GM23338 (cell line): ENCODE data around the gene ZBTB12. TPM values are rescaled to one million over a fixed set of nuclear protein-coding genes. Genes with fewer than 3 reads are reported as not detected.

Source experiments
- ATAC-seq: fragments of 200-7000 bp; cut with Tn5 transposase; 3 replicates; pipeline ENCODE4 v1.9.1; 2020
- DNase-seq: peaks from one replicate; pipeline ENCODE4 v3.0.0-alpha.2; 2015; ENCODE audit warnings: low spot score
- H2AFZ ChIP-seq: fragments of 200-600 bp; sonication (generic); 2 replicates; pipeline ENCODE4 v1.8.0; 2016; ENCODE audit warnings: antibody characterized with exemption, mild to moderate bottlenecking, moderate library complexity
- H3F3A ChIP-seq: fragments of 200-600 bp; sonication (generic); replicated peaks from 2 replicates; pipeline ENCODE4 v1.8.0; 2017; ENCODE audit warnings: antibody characterized with exemption, mixed run types, low read depth
- H3K27ac ChIP-seq: fragments of 200-600 bp; sonication (generic); 2 replicates; pipeline ENCODE4 v1.6.1; 2016; ENCODE audit warnings: low read depth
- H3K27me3 ChIP-seq: fragments of 200-600 bp; sonication (generic); 2 replicates; pipeline ENCODE4 v1.8.0; 2016; ENCODE audit warnings: mild to moderate bottlenecking, mixed run types, moderate library complexity; ENCODE audit not compliant: insufficient read depth
- H3K36me3 ChIP-seq: fragments of 200-600 bp; sonication (generic); 2 replicates; pipeline ENCODE4 v1.8.0; 2016; ENCODE audit warnings: mild to moderate bottlenecking; ENCODE audit not compliant: insufficient read depth
- H3K4me1 ChIP-seq: fragments of 200-600 bp; sonication (generic); 2 replicates; pipeline ENCODE4 v1.8.0; 2016; ENCODE audit warnings: mild to moderate bottlenecking, moderate library complexity; ENCODE audit not compliant: insufficient read depth
- H3K4me2 ChIP-seq: fragments of 200-600 bp; sonication (generic); 2 replicates; pipeline ENCODE4 v1.7.1; 2017; ENCODE audit warnings: mixed run types
- H3K4me3 ChIP-seq: fragments of 200-600 bp; sonication (generic); 2 replicates; pipeline ENCODE4 v1.6.1; 2016; ENCODE audit warnings: mixed run types
- H3K79me2 ChIP-seq: fragments of 200-600 bp; sonication (generic); replicated peaks from 2 replicates; pipeline ENCODE4 v1.8.0; 2017; ENCODE audit warnings: mild to moderate bottlenecking; ENCODE audit not compliant: insufficient read depth
- H3K9me2 ChIP-seq: fragments of 200-600 bp; sonication (generic); 2 replicates; pipeline ENCODE4 v1.8.0; 2017; ENCODE audit not compliant: insufficient read depth
- H4K20me1 ChIP-seq: fragments of 200-600 bp; sonication (generic); replicated peaks from 2 replicates; pipeline ENCODE4 v1.8.0; 2017; ENCODE audit warnings: mild to moderate bottlenecking; ENCODE audit not compliant: insufficient read depth
- H3K27ac Mint-ChIP-seq: 2 replicates; pipeline ENCODE4 v1.8.0; 2020; ENCODE audit warnings: inconsistent platforms, mild to moderate bottlenecking, moderate library complexity, mixed read lengths
- H3K27me3 Mint-ChIP-seq: 3 replicates; pipeline ENCODE4 v1.8.0; 2022; ENCODE audit warnings: low read depth, mild to moderate bottlenecking, moderate library complexity, mixed read lengths, inconsistent platforms; ENCODE audit not compliant: insufficient read depth, poor library complexity
- H3K36me3 Mint-ChIP-seq: 3 replicates; pipeline ENCODE4 v1.8.0; 2021; ENCODE audit warnings: low read depth, mild to moderate bottlenecking, inconsistent platforms, moderate library complexity, mixed read lengths
- H3K4me1 Mint-ChIP-seq: 3 replicates; pipeline ENCODE4 v1.8.0; 2020; ENCODE audit warnings: mild to moderate bottlenecking, inconsistent platforms, mixed read lengths
- H3K4me3 Mint-ChIP-seq: 3 replicates; pipeline ENCODE4 v1.8.0; 2021; ENCODE audit warnings: moderate library complexity, mild to moderate bottlenecking, inconsistent platforms, mixed read lengths
- H3K9me3 Mint-ChIP-seq: 3 replicates; pipeline ENCODE4 v1.8.0; 2020; ENCODE audit warnings: moderate library complexity, mild to moderate bottlenecking, inconsistent platforms, mixed read lengths
- CREB1 ChIP-seq: fragments of 250-450 bp; sonication (Bioruptor Pico); IDR thresholded peaks from 2 replicates; pipeline ENCODE4 v1.5.0; 2020; ENCODE audit warnings: low read depth, mild to moderate bottlenecking, moderate library complexity
- ETS1 ChIP-seq: IDR thresholded peaks from 2 replicates; pipeline ENCODE4 v1.6.1; 2016; ENCODE audit warnings: antibody characterized with exemption
- EZH2 ChIP-seq: fragments of 200-600 bp; sonication (generic); IDR thresholded peaks from one replicate; pipeline ENCODE4 v1.8.0; 2017; ENCODE audit warnings: antibody characterized with exemption, mild to moderate bottlenecking, low read depth; ENCODE audit not compliant: unreplicated experiment
- EZH2phosphoT487 ChIP-seq: fragments of 200-600 bp; sonication (generic); IDR thresholded peaks from one replicate; pipeline ENCODE4 v1.8.1; 2018; ENCODE audit warnings: antibody characterized with exemption; ENCODE audit not compliant: unreplicated experiment
- JUNB ChIP-seq: IDR thresholded peaks from one replicate; pipeline ENCODE4 v1.6.1; 2016; ENCODE audit warnings: antibody characterized with exemption; ENCODE audit not compliant: unreplicated experiment
- NANOG ChIP-seq: IDR thresholded peaks from 2 replicates; pipeline ENCODE4 v1.6.1; 2016; ENCODE audit warnings: antibody characterized with exemption, borderline replicate concordance
- POLR2AphosphoS5 ChIP-seq: IDR thresholded peaks from 2 replicates; pipeline ENCODE4 v1.6.1; 2016; ENCODE audit warnings: antibody characterized with exemption, low read depth
- REST ChIP-seq: IDR thresholded peaks from one replicate; pipeline ENCODE4 v1.6.1; 2018; ENCODE audit warnings: antibody characterized with exemption; ENCODE audit not compliant: unreplicated experiment
- STAT1 ChIP-seq: IDR thresholded peaks from one replicate; pipeline ENCODE4 v1.6.1; 2016; ENCODE audit warnings: antibody characterized with exemption; ENCODE audit not compliant: unreplicated experiment
- ZNF114 ChIP-seq: fragments of 250-450 bp; sonication (Bioruptor Pico); IDR thresholded peaks from 2 replicates; pipeline ENCODE4 v1.5.0; 2020; ENCODE audit warnings: mild to moderate bottlenecking, moderate library complexity
- ZNF331 ChIP-seq: fragments of 250-450 bp; sonication (Bioruptor Pico); IDR thresholded peaks from 2 replicates; pipeline ENCODE4 v1.5.0; 2020; ENCODE audit warnings: low read depth, mild to moderate bottlenecking, moderate library complexity
- ZNF462 ChIP-seq: fragments of 250-450 bp; sonication (Bioruptor Pico); IDR thresholded peaks from 2 replicates; pipeline ENCODE4 v1.5.0; 2020; ENCODE audit warnings: mild to moderate bottlenecking, moderate library complexity
- polyA plus RNA-seq: library from polyadenylated mRNA; unstranded; fragments of >200 nt; fragmentation: Nextera tagmentation; extraction: Ambion mirVana; gene quantifications from 2 replicates; pipeline ENCODE4 v1.2.1, GENCODE V29; 2016
- total RNA-seq: library from RNA; depleted of rRNA; stranded (reverse); fragments of >200 nt; shearing (Covaris generic); gene quantifications from 2 replicates; pipeline ENCODE4 v1.2.3, GENCODE V29; 2014
- TF ChIP-seq, protein P1 (sequence below), 2 experiments: fragments of 200-600 bp in 1 of 2; sonication (generic) in 1 of 2; conservative IDR thresholded peaks; 2 replicates each; pipeline versions ENCODE4 v1.5.1 to v1.6.1; 2016 to 2017; ENCODE audit warnings: antibody characterized with exemption in 2 of 2, low read depth in 2 of 2, mild to moderate bottlenecking in 2 of 2, moderate library complexity in 1 of 2

ZBTB12 gene
- total and polyA plus RNA-seq, 2 experiments from 2014 or later, result 0.18 to 14.4 TPM

GRCh38 chr6:31915351-31915750 is 13.5 kb upstream of the ZBTB12 start:
- H3K27me3 ChIP-seq, result no peaks in the 10 kb centered on the region
- Mint-ChIP-seq H3K27me3 (peaks cover 3% of the 10 kb centered on the region), H3K27ac (no peak overlapping the region), H3K4me3 (no peak overlapping the region), H3K9me3 (no peaks in the 10 kb centered on the region), H3K4me1 (no peaks in the 10 kb centered on the region), H3K36me3 (no peaks in the 10 kb centered on the region)
- H3K9me2 ChIP-seq, result no peaks in the 10 kb centered on the region
- H3K4me1 ChIP-seq, result no peaks in the 10 kb centered on the region
- no peaks in the 10 kb centered on the region for H3K36me3 ChIP-seq
- H3K79me2 ChIP-seq, result no peaks in the 10 kb centered on the region
- no peak overlapping the region for H3K27ac ChIP-seq
- no peak overlapping the region for H3K4me3 ChIP-seq
- no peaks in the 10 kb centered on the region for H3F3A ChIP-seq
- no peak for DNase-seq
- no peak overlapping the region for H2AFZ ChIP-seq
- no peak overlapping the region for H3K4me2 ChIP-seq
- ATAC-seq, result no peak
- TF ChIP-seq EZH2phosphoT487 (no peak), REST (no peak), STAT1 (no peak), NANOG (no peak), POLR2AphosphoS5 (no peak), ZNF462 (CRISPR knock-in tag) (no peak), EZH2 (no peak), CREB1 (no peak), ZNF114 (CRISPR knock-in tag) (no peak), ETS1 (no peak), ZNF331 (CRISPR knock-in tag) (no peak), JUNB (no peak)
- TF ChIP-seq, protein P1, sequence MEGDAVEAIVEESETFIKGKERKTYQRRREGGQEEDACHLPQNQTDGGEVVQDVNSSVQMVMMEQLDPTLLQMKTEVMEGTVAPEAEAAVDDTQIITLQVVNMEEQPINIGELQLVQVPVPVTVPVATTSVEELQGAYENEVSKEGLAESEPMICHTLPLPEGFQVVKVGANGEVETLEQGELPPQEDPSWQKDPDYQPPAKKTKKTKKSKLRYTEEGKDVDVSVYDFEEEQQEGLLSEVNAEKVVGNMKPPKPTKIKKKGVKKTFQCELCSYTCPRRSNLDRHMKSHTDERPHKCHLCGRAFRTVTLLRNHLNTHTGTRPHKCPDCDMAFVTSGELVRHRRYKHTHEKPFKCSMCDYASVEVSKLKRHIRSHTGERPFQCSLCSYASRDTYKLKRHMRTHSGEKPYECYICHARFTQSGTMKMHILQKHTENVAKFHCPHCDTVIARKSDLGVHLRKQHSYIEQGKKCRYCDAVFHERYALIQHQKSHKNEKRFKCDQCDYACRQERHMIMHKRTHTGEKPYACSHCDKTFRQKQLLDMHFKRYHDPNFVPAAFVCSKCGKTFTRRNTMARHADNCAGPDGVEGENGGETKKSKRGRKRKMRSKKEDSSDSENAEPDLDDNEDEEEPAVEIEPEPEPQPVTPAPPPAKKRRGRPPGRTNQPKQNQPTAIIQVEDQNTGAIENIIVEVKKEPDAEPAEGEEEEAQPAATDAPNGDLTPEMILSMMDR (conservative IDR thresholded peaks at IDR 0.05; ENCODE audit: low read depth in 2 of 2), result no peak
- H4K20me1 ChIP-seq, result no peaks in the 10 kb centered on the region
